OCI-LY7 (cell line): Measurements from ENCODE around the gene BMERB1.

Source experiments
- CTCF ChIP-seq: fragments of 200-600 bp; sonication (generic); conservative IDR thresholded peaks from 2 replicates; pipeline ENCODE4 v1.5.1; 2014; ENCODE audit warnings: mild to moderate bottlenecking, antibody characterized with exemption, low read length, moderate library complexity, mixed read lengths
- EZH2phosphoT487 ChIP-seq: fragments of 200-600 bp; sonication (generic); IDR thresholded peaks from 2 replicates; pipeline ENCODE4 v1.6.1; 2018; ENCODE audit warnings: low read depth, borderline replicate concordance, mild to moderate bottlenecking, mixed run types, antibody characterized with exemption, low read length, moderate library complexity, mixed read lengths

- TF ChIP-seq CTCF (no peak), EZH2phosphoT487 (no peak)
Measured at GRCh38 chr16:15495898-15496297, 61.5 kb downstream of the BMERB1 start.
